Natural killer cell (primary cell): ENCODE measurements around the gene GPSM1. TPM values are rescaled to one million over a fixed set of nuclear protein-coding genes. Genes with fewer than 3 reads are reported as not detected.
"Not testable (repeated sequence)": the region's sequence is repeated elsewhere in the genome, so short reads cannot be mapped to it uniquely, and the experiment has no call there.

Source experiments
- ATAC-seq, 3 donors: fragments of 150-1000 bp in 2 of 3; fragments of 200-7000 bp in 1 of 3; cut with Tn5 transposase; 1 replicate in 1 of 3; 2 replicates in 2 of 3; pipeline ENCODE4 v1.10.0; 2021; ENCODE audit warnings: mild to moderate bottlenecking in 2 of 3, moderate library complexity in 2 of 3
- DNase-seq, 2 donors: peaks; one replicate each; pipeline versions ENCODE4 v3.0.0 to v3.0.0-alpha.2; 2013 to 2021; ENCODE audit warnings: mixed read lengths in 1 of 2
- H3K27ac ChIP-seq: one replicate; pipeline ENCODE4 v1.5.1; 2013; ENCODE audit warnings: mild to moderate bottlenecking, low read length
- H3K27me3 ChIP-seq: one replicate; pipeline ENCODE4 v1.6.1; 2013; ENCODE audit warnings: low read length; ENCODE audit not compliant: control insufficient read depth, insufficient read depth
- H3K36me3 ChIP-seq: one replicate; pipeline ENCODE4 v1.6.1; 2013; ENCODE audit warnings: low read length; ENCODE audit not compliant: control insufficient read depth, insufficient read depth
- H3K4me1 ChIP-seq: one replicate; pipeline ENCODE4 v1.6.1; 2013; ENCODE audit warnings: low read length; ENCODE audit not compliant: control insufficient read depth, insufficient read depth
- H3K4me3 ChIP-seq: one replicate; pipeline ENCODE4 v1.5.1; 2013; ENCODE audit warnings: low read length
- H3K9me3 ChIP-seq: one replicate; pipeline ENCODE4 v1.6.1; 2013; ENCODE audit warnings: low read length; ENCODE audit not compliant: control insufficient read depth, insufficient read depth
- H3K27ac Mint-ChIP-seq, 2 donors: one replicate each; pipeline ENCODE4 v1.8.0; 2022; ENCODE audit warnings: mild to moderate bottlenecking in 2 of 2, mixed read lengths in 2 of 2, moderate library complexity in 1 of 2
- H3K27me3 Mint-ChIP-seq, 2 donors: one replicate each; pipeline ENCODE4 v1.8.0; 2022; ENCODE audit warnings: low read depth in 2 of 2, mixed read lengths in 2 of 2
- H3K36me3 Mint-ChIP-seq: one replicate; pipeline ENCODE4 v1.8.0; 2022; ENCODE audit warnings: mixed read lengths
- H3K4me1 Mint-ChIP-seq, 2 donors: one replicate each; pipeline ENCODE4 v1.8.0; 2022; ENCODE audit warnings: mixed read lengths in 2 of 2
- H3K4me3 Mint-ChIP-seq: one replicate; pipeline ENCODE4 v1.8.0; 2022; ENCODE audit warnings: mild to moderate bottlenecking, moderate library complexity, mixed read lengths
- H3K9me3 Mint-ChIP-seq, 2 donors: one replicate each; pipeline ENCODE4 v1.8.0; 2022; ENCODE audit warnings: mixed read lengths in 2 of 2
- CTCF ChIP-seq: fragments of 200-600 bp; IDR thresholded peaks from one replicate; pipeline ENCODE4 v1.8.0; 2022; ENCODE audit warnings: antibody characterized with exemption
- WGBS: methylation state at CpG from one replicate; pipeline ENCODE4 v1.1.7; 2013; ENCODE audit warnings: missing lambda C conversion rate; ENCODE audit not compliant: insufficient coverage; 5-methylcytosine and 5-hydroxymethylcytosine counted together
- intact Hi-C: fragments of 100-400 bp; cut with micrococcal nuclease; formaldehyde crosslinking; loops from one replicate; pipeline ENCODE4 v1.14.2; 2022
- total RNA-seq, 4 donors: library from RNA; stranded (reverse); fragments of 120-200 nt in 1 of 4; gene quantifications; one replicate each; pipeline versions ENCODE4 v1.2.3 to v1.2.4, GENCODE V29; 2013 to 2022

Gene GPSM1
- total RNA-seq, 3 donors from 2014 or later (not counting 1 experiment from before 2014, with no cell fraction given) = 2.6 to 4.2 (median 3.4) TPM

- Mint-ChIP-seq H3K27me3 (no peaks in the 10 kb centered on the region), H3K4me1 (peaks cover 22 to 32% of the 10 kb centered on the region in 2 donors), H3K27ac (peak overlapping the region; percentile 73 to 86), H3K36me3 (no peaks in the 10 kb centered on the region), H3K4me3 (no peak overlapping the region), H3K9me3 (no peaks in the 10 kb centered on the region)
- intact Hi-C loops = loop anchor here (10.0 kb wide), 1 partner anchor 90 kb away; no protein-coding TSS in a partner anchor
- peaks cover 23% of the 10 kb centered on the region for H3K36me3 ChIP-seq
- H3K4me1 ChIP-seq = peaks cover 59% of the 10 kb centered on the region
- ATAC-seq (no peak), DNase-seq (no peak)
- no peaks in the 10 kb centered on the region for H3K9me3 ChIP-seq
- whole genome bisulfite sequencing = 80% methylated on average over 14 of the region's 14 CpGs
- H3K27ac ChIP-seq = peak overlapping the region; percentile 75
- H3K27me3 ChIP-seq = no peaks in the 10 kb centered on the region
- no peak overlapping the region for H3K4me3 ChIP-seq
- no peak for TF ChIP-seq CTCF
These were observed 77.4 kb downstream of the GPSM1 start for GRCh38 chr9:136404801-136405136.

- Histone ChIP-seq H3K9me3 (no peaks in the 10 kb centered on the region), H3K4me3 (no peak overlapping the region), H3K36me3 (peaks cover 23% of the 10 kb centered on the region), H3K4me1 (peaks cover 58% of the 10 kb centered on the region), H3K27ac (no peak overlapping the region), H3K27me3 (no peaks in the 10 kb centered on the region)
- H3K4me3 Mint-ChIP-seq = no peak overlapping the region
- no peaks in the 10 kb centered on the region for H3K27me3 Mint-ChIP-seq
- ATAC-seq (no peak), DNase-seq (no peak)
- no peaks in the 10 kb centered on the region for H3K9me3 Mint-ChIP-seq
- WGBS = 99% methylated on average over 6 of the region's 7 CpGs
- peak overlapping the region; percentile 73 to 86 for H3K27ac Mint-ChIP-seq
- H3K36me3 Mint-ChIP-seq = no peaks in the 10 kb centered on the region
- TF ChIP-seq CTCF = no peak
- peaks cover 22 to 37% of the 10 kb centered on the region in 2 donors for H3K4me1 Mint-ChIP-seq
- intact Hi-C loops = loop anchor here (10.0 kb wide), 1 partner anchor 91 kb away; no protein-coding TSS in a partner anchor
These were observed 78.1 kb downstream of the GPSM1 start for GRCh38 chr9:136405481-136405880.

- H3K36me3 Mint-ChIP-seq, H3K4me3 ChIP-seq, ATAC-seq, H3K9me3 ChIP-seq, DNase-seq, H3K9me3 Mint-ChIP-seq, H3K4me3 Mint-ChIP-seq, H3K27ac Mint-ChIP-seq, H3K27me3 Mint-ChIP-seq, H3K27me3 ChIP-seq, H3K27ac ChIP-seq: not testable (repeated sequence)
- WGBS = 87% methylated on average over 10 of the region's 10 CpGs
- H3K4me1 Mint-ChIP-seq = peaks cover 23 to 37% of the 10 kb centered on the region in 2 donors
- peaks cover 23% of the 10 kb centered on the region for H3K36me3 ChIP-seq
- H3K4me1 ChIP-seq = peaks cover 57% of the 10 kb centered on the region
- intact Hi-C loops = loop anchor here (10.0 kb wide), 1 partner anchor 91 kb away; no protein-coding TSS in a partner anchor
These were observed 78.6 kb downstream of the GPSM1 start for GRCh38 chr9:136405904-136406303.

GRCh38 chr9:136407061-136407460 is 79.7 kb downstream of the GPSM1 start:
- H3K27ac Mint-ChIP-seq, DNase-seq, H3K9me3 ChIP-seq, H3K4me3 ChIP-seq, H3K27me3 Mint-ChIP-seq, H3K9me3 Mint-ChIP-seq, ATAC-seq, H3K36me3 Mint-ChIP-seq, H3K27ac ChIP-seq, H3K27me3 ChIP-seq: not testable (repeated sequence)
- H3K4me3 Mint-ChIP-seq = peak overlapping the region; percentile 25
- intact Hi-C loops = loop anchor here (10.0 kb wide), 1 partner anchor 92 kb away; no protein-coding TSS in a partner anchor
- H3K4me1 Mint-ChIP-seq = peaks cover 31 to 42% of the 10 kb centered on the region in 2 donors
- WGBS = 98% methylated on average over 26 of the region's 28 CpGs
- Histone ChIP-seq H3K36me3 (peaks cover 22% of the 10 kb centered on the region), H3K4me1 (peaks cover 67% of the 10 kb centered on the region)
